ENCODE results near the gene EEFSEC. TPM values are rescaled to one million over a fixed set of nuclear protein-coding genes. Genes with fewer than 3 reads are reported as not detected.

EEFSEC gene
- total RNA-seq, 2 experiments from 2014 or later = 17.7 to 25.3 TPM

GRCh38 chr3:128319741-128320141, 166.5 kb downstream of the EEFSEC start:
- BruUV-seq (replicated peaks) = no TSS peak
- CTCF ChIA-PET (ENCODE audit: unreplicated experiment) = no interaction called here
- no peak for DNase-seq (ENCODE audit: low spot score)
- Histone ChIP-seq H4K20me1 (ENCODE audit: insufficient read depth, low read length) (no peaks in the 10 kb centered on the region), H3K36me3 (ENCODE audit: insufficient read depth, low read length) (no peaks in the 10 kb centered on the region), H3K9me3 (ENCODE audit: low read length) (no peaks in the 10 kb centered on the region), H3K4me2 (ENCODE audit: low read length) (no peak overlapping the region), H3K27ac (ENCODE audit: low read depth, low read length, poor library complexity, severe bottlenecking) (no peak overlapping the region), H3K4me3 (ENCODE audit: low read depth, low read length, poor library complexity, severe bottlenecking) (no peak overlapping the region), H3K9me2 (ENCODE audit: insufficient read depth, low read length) (no peaks in the 10 kb centered on the region), H3K79me2 (ENCODE audit: insufficient read depth, low read depth, low read length) (no peaks in the 10 kb centered on the region), H3K4me1 (ENCODE audit: insufficient read depth, low read length, poor library complexity, severe bottlenecking) (no peaks in the 10 kb centered on the region), H2AFZ (ENCODE audit: low read length) (no peak overlapping the region)
- no peak for TF ChIP-seq CTCF (conservative IDR thresholded peaks at IDR 0.05; ENCODE audit: low read length)
- TF ChIP-seq EZH2phosphoT487 (IDR thresholded peaks at IDR 0.05; ENCODE audit: borderline replicate concordance, low read depth, low read length) = no peak
- POLR2A ChIA-PET = no interaction called here
- intact Hi-C loops (cut with micrococcal nuclease; ENCODE audit: unreplicated experiment) = loop anchor here (10.0 kb wide), 1 partner anchor 225 kb away; no protein-coding TSS in a partner anchor

GRCh38 chr3:128320551-128321340, 167.5 kb downstream of the EEFSEC start:
- TF ChIP-seq CTCF (conservative IDR thresholded peaks at IDR 0.05; ENCODE audit: low read length) (no peak), EZH2phosphoT487 (IDR thresholded peaks at IDR 0.05; ENCODE audit: borderline replicate concordance, low read depth, low read length) (no peak)
- no peaks in the 10 kb centered on the region for H3K9me2 ChIP-seq (ENCODE audit: insufficient read depth, low read length)
- no peaks in the 10 kb centered on the region for H3K4me1 ChIP-seq (ENCODE audit: insufficient read depth, low read length, poor library complexity, severe bottlenecking)
- CTCF ChIA-PET (ENCODE audit: unreplicated experiment) = interaction anchor here (1.6 kb wide), 1 partner anchor 225 kb away, joined by 4 read pairs; no protein-coding TSS in a partner anchor
- H4K20me1 ChIP-seq (ENCODE audit: insufficient read depth, low read length) = no peaks in the 10 kb centered on the region
- H3K36me3 ChIP-seq (ENCODE audit: insufficient read depth, low read length) = no peaks in the 10 kb centered on the region
- no peak for DNase-seq (ENCODE audit: low spot score)
- intact Hi-C loops (cut with micrococcal nuclease; ENCODE audit: unreplicated experiment) = loop anchor here (10.0 kb wide), 1 partner anchor 226 kb away; no protein-coding TSS in a partner anchor
- no TSS peak for BruUV-seq (replicated peaks)
- no peak overlapping the region for H3K4me2 ChIP-seq (ENCODE audit: low read length)
- H3K4me3 ChIP-seq (ENCODE audit: low read depth, low read length, poor library complexity, severe bottlenecking) = no peak overlapping the region
- H3K27ac ChIP-seq (ENCODE audit: low read depth, low read length, poor library complexity, severe bottlenecking) = no peak overlapping the region
- no peaks in the 10 kb centered on the region for H3K79me2 ChIP-seq (ENCODE audit: insufficient read depth, low read depth, low read length)
- H2AFZ ChIP-seq (ENCODE audit: low read length) = no peak overlapping the region
- no peaks in the 10 kb centered on the region for H3K9me3 ChIP-seq (ENCODE audit: low read length)
- POLR2A ChIA-PET = interaction anchor here (0.6 kb wide), 1 partner anchor 259 kb away, joined by 3 read pairs; no protein-coding TSS in a partner anchor

- BruUV-seq (replicated peaks) = no TSS peak
- no peaks in the 10 kb centered on the region for H3K9me3 ChIP-seq (ENCODE audit: low read length)
- no peak overlapping the region for H2AFZ ChIP-seq (ENCODE audit: low read length)
- no peak overlapping the region for H3K4me2 ChIP-seq (ENCODE audit: low read length)
- H3K4me1 ChIP-seq (ENCODE audit: insufficient read depth, low read length, poor library complexity, severe bottlenecking) = no peaks in the 10 kb centered on the region
- CTCF ChIA-PET (ENCODE audit: unreplicated experiment) = interaction anchor here (1.6 kb wide), 1 partner anchor 226 kb away, joined by 4 read pairs; no protein-coding TSS in a partner anchor
- no peaks in the 10 kb centered on the region for H4K20me1 ChIP-seq (ENCODE audit: insufficient read depth, low read length)
- DNase-seq (ENCODE audit: low spot score) = no peak
- intact Hi-C loops (cut with micrococcal nuclease; ENCODE audit: unreplicated experiment) = loop anchor here (10.0 kb wide), 1 partner anchor 227 kb away; no protein-coding TSS in a partner anchor
- TF ChIP-seq CTCF (conservative IDR thresholded peaks at IDR 0.05; ENCODE audit: low read length) (no peak), EZH2phosphoT487 (IDR thresholded peaks at IDR 0.05; ENCODE audit: borderline replicate concordance, low read depth, low read length) (no peak)
- H3K4me3 ChIP-seq (ENCODE audit: low read depth, low read length, poor library complexity, severe bottlenecking) = no peak overlapping the region
- POLR2A ChIA-PET = no interaction called here
- no peaks in the 10 kb centered on the region for H3K79me2 ChIP-seq (ENCODE audit: insufficient read depth, low read depth, low read length)
- H3K36me3 ChIP-seq (ENCODE audit: insufficient read depth, low read length) = no peaks in the 10 kb centered on the region
- no peak overlapping the region for H3K27ac ChIP-seq (ENCODE audit: low read depth, low read length, poor library complexity, severe bottlenecking)
- H3K9me2 ChIP-seq (ENCODE audit: insufficient read depth, low read length) = no peaks in the 10 kb centered on the region
Observed at GRCh38 chr3:128321418-128321817, 168.1 kb downstream of the EEFSEC start.

Measured in OCI-LY7 (cell line).